Liver (tissue), 9 donors: ENCODE measurements around the gene RING1. TPM values are rescaled to one million over a fixed set of nuclear protein-coding genes. Genes with fewer than 3 reads are reported as not detected.
A peak's percentile ranks its signal among the peaks of the same experiment; 100 is the strongest.

ENCODE experiments used
- DNase-seq: peaks from one replicate; pipeline ENCODE4 v3.0.0-alpha.2; 2017; ENCODE audit warnings: low spot score
- H3K27ac ChIP-seq, 2 donors: one replicate each; pipeline ENCODE4 v1.7.0; 2013; ENCODE audit warnings: inconsistent platforms in 2 of 2, low read length in 2 of 2, control low read depth in 1 of 2, low read depth in 1 of 2, mild to moderate bottlenecking in 1 of 2
- H3K27me3 ChIP-seq, 4 donors: one replicate each; pipeline versions ENCODE4 v1.6.1 to v1.7.0; 2013; ENCODE audit warnings: low read length in 3 of 4, inconsistent platforms in 1 of 4, mild to moderate bottlenecking in 1 of 4, moderate library complexity in 1 of 4; ENCODE audit not compliant: control insufficient read depth in 4 of 4, insufficient read depth in 4 of 4
- H3K36me3 ChIP-seq, 4 donors: one replicate each; pipeline versions ENCODE4 v1.6.1 to v1.7.0; 2013; ENCODE audit warnings: low read length in 3 of 4, mild to moderate bottlenecking in 3 of 4, low read depth in 1 of 4, moderate library complexity in 1 of 4; ENCODE audit not compliant: control insufficient read depth in 4 of 4, insufficient read depth in 3 of 4
- H3K4me1 ChIP-seq, 4 donors: one replicate each; pipeline versions ENCODE4 v1.6.1 to v1.7.0; 2013; ENCODE audit warnings: low read length in 3 of 4, mild to moderate bottlenecking in 3 of 4, moderate library complexity in 1 of 4; ENCODE audit not compliant: control insufficient read depth in 4 of 4, insufficient read depth in 4 of 4
- H3K4me3 ChIP-seq, 3 donors: one replicate each; pipeline versions ENCODE4 v1.6.1 to v1.7.0; 2013; ENCODE audit warnings: low read length in 3 of 3, control low read depth in 1 of 3, low read depth in 1 of 3, mild to moderate bottlenecking in 1 of 3
- H3K9ac ChIP-seq, 2 donors: one replicate each; pipeline ENCODE4 v1.7.0; 2013; ENCODE audit warnings: low read length in 2 of 2, mild to moderate bottlenecking in 2 of 2, moderate library complexity in 2 of 2, control low read depth in 1 of 2, low read depth in 1 of 2
- H3K9me3 ChIP-seq, 4 donors: one replicate each; pipeline versions ENCODE4 v1.6.1 to v1.7.0; 2013; ENCODE audit warnings: low read length in 3 of 4; ENCODE audit not compliant: control insufficient read depth in 4 of 4
- EGR1 ChIP-seq, 2 donors: IDR thresholded peaks; 2 replicates each; pipeline ENCODE4 v1.6.1; 2016 to 2018; ENCODE audit warnings: antibody characterized with exemption in 2 of 2, low read depth in 2 of 2
- FOXA1 ChIP-seq: IDR thresholded peaks from 2 replicates; pipeline ENCODE4 v1.6.1; 2016; ENCODE audit warnings: antibody characterized with exemption
- FOXA2 ChIP-seq: IDR thresholded peaks from 2 replicates; pipeline ENCODE4 v1.6.1; 2016; ENCODE audit warnings: antibody characterized with exemption
- GABPA ChIP-seq, 2 donors: IDR thresholded peaks in 1 of 2; conservative IDR thresholded peaks in 1 of 2; 2 replicates each; pipeline ENCODE4 v1.6.1; 2016; ENCODE audit warnings: antibody characterized with exemption in 2 of 2, mild to moderate bottlenecking in 1 of 2, moderate library complexity in 1 of 2
- HNF4A ChIP-seq, 2 donors: conservative IDR thresholded peaks; 2 replicates each; pipeline ENCODE4 v1.6.1; 2016; ENCODE audit warnings: antibody characterized with exemption in 2 of 2, mild to moderate bottlenecking in 2 of 2
- HNF4G ChIP-seq: IDR thresholded peaks from 2 replicates; pipeline ENCODE4 v1.6.1; 2016; ENCODE audit warnings: antibody characterized with exemption
- JUND ChIP-seq, 2 donors: IDR thresholded peaks; 2 replicates each; pipeline ENCODE4 v1.6.1; 2016; ENCODE audit warnings: antibody characterized with exemption in 2 of 2
- NR2F2 ChIP-seq: IDR thresholded peaks from 2 replicates; pipeline ENCODE4 v1.6.1; 2016; ENCODE audit warnings: antibody characterized with exemption
- RAD21 ChIP-seq, 2 donors: IDR thresholded peaks; 2 replicates each; pipeline ENCODE4 v1.6.1; 2016; ENCODE audit warnings: antibody characterized with exemption in 2 of 2, mild to moderate bottlenecking in 2 of 2
- RXRA ChIP-seq, 2 donors: IDR thresholded peaks; 2 replicates each; pipeline ENCODE4 v1.6.1; 2017 to 2018; ENCODE audit warnings: antibody characterized with exemption in 2 of 2, mild to moderate bottlenecking in 1 of 2
- SP1 ChIP-seq: IDR thresholded peaks from 2 replicates; pipeline ENCODE4 v1.6.1; 2018; ENCODE audit warnings: antibody characterized with exemption, mild to moderate bottlenecking
- TAF1 ChIP-seq: conservative IDR thresholded peaks from 2 replicates; pipeline ENCODE4 v1.6.1; 2016; ENCODE audit warnings: antibody characterized with exemption, mild to moderate bottlenecking
- YY1 ChIP-seq: IDR thresholded peaks from 2 replicates; pipeline ENCODE4 v1.6.1; 2016; ENCODE audit warnings: antibody characterized with exemption, mild to moderate bottlenecking
- WGBS: extraction: QIAGEN DNeasy Blood & Tissue Kit; methylation state at CpG from one replicate; pipeline ENCODE4 v1.1.7; 2013; 5-methylcytosine and 5-hydroxymethylcytosine counted together
- polyA plus RNA-seq, 2 donors: library from polyadenylated mRNA; stranded (reverse) in 1 of 2; unstranded in 1 of 2; fragments of 200-250 nt in 1 of 2; fragments of >200 nt in 1 of 2; fragmentation: Nextera tagmentation in 1 of 2; extraction: Ambion mirVana in 1 of 2; gene quantifications; one replicate each; pipeline versions ENCODE4 v1.2.1 to v1.2.3, GENCODE V29; 2013 to 2015
- total RNA-seq, 2 donors: library from RNA; depleted of rRNA; stranded (reverse); fragments of >200 nt; gene quantifications; one replicate each; pipeline ENCODE4 v1.2.3, GENCODE V29; 2014
- TF ChIP-seq, protein P1 (sequence below): IDR thresholded peaks from 2 replicates; pipeline ENCODE4 v1.6.1; 2016; ENCODE audit warnings: antibody characterized with exemption
- TF ChIP-seq, protein P2 (sequence below): fragments of 150-350 bp; IDR thresholded peaks from 2 replicates; pipeline ENCODE4 v1.5.1; 2017; ENCODE audit warnings: improper control_type of control experiment, low read depth, low read length; ENCODE audit not compliant: missing input control
- TF ChIP-seq, protein P3 (sequence below): IDR thresholded peaks from 2 replicates; pipeline ENCODE4 v1.6.1; 2016; ENCODE audit warnings: antibody characterized with exemption
- TF ChIP-seq, protein P4 (sequence below): IDR thresholded peaks from 2 replicates; pipeline ENCODE4 v1.6.1; 2016; ENCODE audit warnings: antibody characterized with exemption
- TF ChIP-seq, protein P5 (sequence below): IDR thresholded peaks from 2 replicates; pipeline ENCODE4 v1.6.1; 2016; ENCODE audit warnings: antibody characterized with exemption, mild to moderate bottlenecking
- donor health status: healthy.
- donor health status: healthy.
- donor health status: healthy.
- donor health status: healthy.
- donor health status: healthy.

Gene RING1
- total and polyA plus RNA-seq, 4 donors, result 4.4 to 19.7 (median 14.9) TPM

DNA sequence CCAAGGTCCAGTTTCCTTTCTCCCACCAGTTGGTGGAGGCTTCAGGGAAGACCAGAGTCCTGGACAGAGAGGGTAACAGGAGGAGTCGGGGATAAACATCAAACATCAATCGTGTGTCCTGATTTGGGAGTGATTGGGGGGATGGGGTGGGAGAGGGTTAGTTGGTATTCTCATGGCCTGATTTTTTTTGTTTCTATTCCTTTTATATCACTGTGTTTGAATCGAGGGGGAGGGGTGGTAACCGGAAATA lies 4.2 kb upstream of the RING1 start:
- peak overlapping the region in 1 of 3 donors; percentile 68 for H3K4me3 ChIP-seq
- H3K36me3 ChIP-seq, result peaks cover 3 to 19% (median 12%) of the 10 kb centered on the region in 4 donors
- no peaks in the 10 kb centered on the region for H3K9me3 ChIP-seq
- TF ChIP-seq HNF4A (conservative IDR thresholded peaks at IDR 0.05) (no peak), FOXA2 (no peak), FOXA1 (no peak), RAD21 (IDR thresholded peaks at IDR 0.05) (no peak), NR2F2 (no peak)
- TF ChIP-seq, protein P1, sequence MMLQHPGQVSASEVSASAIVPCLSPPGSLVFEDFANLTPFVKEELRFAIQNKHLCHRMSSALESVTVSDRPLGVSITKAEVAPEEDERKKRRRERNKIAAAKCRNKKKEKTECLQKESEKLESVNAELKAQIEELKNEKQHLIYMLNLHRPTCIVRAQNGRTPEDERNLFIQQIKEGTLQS, result no peak
- TF ChIP-seq, protein P2, sequence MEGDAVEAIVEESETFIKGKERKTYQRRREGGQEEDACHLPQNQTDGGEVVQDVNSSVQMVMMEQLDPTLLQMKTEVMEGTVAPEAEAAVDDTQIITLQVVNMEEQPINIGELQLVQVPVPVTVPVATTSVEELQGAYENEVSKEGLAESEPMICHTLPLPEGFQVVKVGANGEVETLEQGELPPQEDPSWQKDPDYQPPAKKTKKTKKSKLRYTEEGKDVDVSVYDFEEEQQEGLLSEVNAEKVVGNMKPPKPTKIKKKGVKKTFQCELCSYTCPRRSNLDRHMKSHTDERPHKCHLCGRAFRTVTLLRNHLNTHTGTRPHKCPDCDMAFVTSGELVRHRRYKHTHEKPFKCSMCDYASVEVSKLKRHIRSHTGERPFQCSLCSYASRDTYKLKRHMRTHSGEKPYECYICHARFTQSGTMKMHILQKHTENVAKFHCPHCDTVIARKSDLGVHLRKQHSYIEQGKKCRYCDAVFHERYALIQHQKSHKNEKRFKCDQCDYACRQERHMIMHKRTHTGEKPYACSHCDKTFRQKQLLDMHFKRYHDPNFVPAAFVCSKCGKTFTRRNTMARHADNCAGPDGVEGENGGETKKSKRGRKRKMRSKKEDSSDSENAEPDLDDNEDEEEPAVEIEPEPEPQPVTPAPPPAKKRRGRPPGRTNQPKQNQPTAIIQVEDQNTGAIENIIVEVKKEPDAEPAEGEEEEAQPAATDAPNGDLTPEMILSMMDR, result no peak
- H3K9ac ChIP-seq, result no peak overlapping the region
- no peak overlapping the region for H3K27ac ChIP-seq
- no peaks in the 10 kb centered on the region for H3K27me3 ChIP-seq
- DNase-seq, result no peak
- WGBS, result 4% methylated on average over 4 of the region's 4 CpGs
- H3K4me1 ChIP-seq, result peaks cover 9 to 56% (median 40%) of the 10 kb centered on the region in 4 donors

DNA sequence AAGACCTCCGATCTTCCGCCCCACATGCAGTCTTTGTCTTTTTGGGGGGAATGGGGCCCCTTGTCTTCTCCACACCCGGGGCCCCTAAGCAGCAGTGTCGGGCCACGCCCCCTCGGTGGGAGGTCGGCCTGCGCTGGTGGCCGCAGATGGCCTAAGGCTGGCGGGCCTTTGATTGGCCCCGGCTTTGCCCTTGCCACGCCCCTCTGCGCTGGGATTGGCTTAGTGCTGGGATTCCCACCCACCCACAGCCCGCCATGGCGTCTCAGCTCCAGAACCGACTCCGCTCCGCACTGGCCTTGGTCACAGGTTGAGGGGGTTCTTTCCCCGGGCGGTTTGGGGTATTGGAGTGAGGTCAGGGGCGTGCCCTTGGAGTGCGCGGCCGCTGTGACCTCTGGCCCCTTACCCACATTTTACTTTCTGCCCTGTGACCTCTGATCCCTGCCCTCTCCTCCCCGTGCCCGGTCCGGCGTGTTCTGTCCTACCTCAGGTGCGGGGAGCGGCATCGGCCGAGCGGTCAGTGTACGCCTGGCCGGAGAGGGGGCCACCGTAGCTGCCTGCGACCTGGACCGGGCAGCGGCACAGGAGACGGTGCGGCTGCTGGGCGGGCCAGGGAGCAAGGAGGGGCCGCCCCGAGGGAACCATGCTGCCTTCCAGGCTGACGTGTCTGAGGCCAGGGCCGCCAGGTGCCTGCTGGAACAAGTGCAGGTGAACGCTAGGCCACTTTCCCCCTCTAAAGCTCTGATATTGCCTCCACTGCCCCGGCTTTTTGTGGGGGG lies 3.7 kb upstream of the RING1 start, which contains the start of gene HSD17B8:
Gene HSD17B8, plus strand, starts transcription at position 241 of the 776 bp plus-strand sequence. Its CDS starts 14 bp downstream, at position 255.
- peaks cover 9 to 53% (median 37%) of the 10 kb centered on the region in 4 donors for H3K4me1 ChIP-seq
- peak within 1 kb of the TSS; percentile 74 to 86 for H3K27ac ChIP-seq
- WGBS, result 1% methylated on average over 48 of the region's 48 CpGs

More for the DNA sequence above, 3.7 kb upstream of the RING1 start, which contains the start of gene HSD17B8:
- H3K36me3 ChIP-seq, result peaks cover 3 to 21% (median 15%) of the 10 kb centered on the region in 4 donors
- no peaks in the 10 kb centered on the region for H3K9me3 ChIP-seq
- DNase-seq, result peak; percentile 95
- TF ChIP-seq HNF4A (conservative IDR thresholded peaks at IDR 0.05) (peak; percentile 77 to 80), RAD21 (IDR thresholded peaks at IDR 0.05) (no peak), NR2F2 (peak; percentile 98), JUND (IDR thresholded peaks at IDR 0.05) (no peak), FOXA2 (no peak), YY1 (peak; percentile 97), FOXA1 (no peak), EGR1 (IDR thresholded peaks at IDR 0.05; ENCODE audit: low read depth in 2 of 2) (no peak), HNF4G (no peak), SP1 (peak; percentile 80), GABPA (IDR thresholded peaks at IDR 0.05 in 1 of 2, conservative IDR thresholded peaks at IDR 0.05 in 1 of 2) (peak in 1 of 2 donors; percentile 12), RXRA (IDR thresholded peaks at IDR 0.05) (peak; percentile 87 to 93), TAF1 (no peak)
- TF ChIP-seq, protein P2, result no peak
- TF ChIP-seq, protein P3, sequence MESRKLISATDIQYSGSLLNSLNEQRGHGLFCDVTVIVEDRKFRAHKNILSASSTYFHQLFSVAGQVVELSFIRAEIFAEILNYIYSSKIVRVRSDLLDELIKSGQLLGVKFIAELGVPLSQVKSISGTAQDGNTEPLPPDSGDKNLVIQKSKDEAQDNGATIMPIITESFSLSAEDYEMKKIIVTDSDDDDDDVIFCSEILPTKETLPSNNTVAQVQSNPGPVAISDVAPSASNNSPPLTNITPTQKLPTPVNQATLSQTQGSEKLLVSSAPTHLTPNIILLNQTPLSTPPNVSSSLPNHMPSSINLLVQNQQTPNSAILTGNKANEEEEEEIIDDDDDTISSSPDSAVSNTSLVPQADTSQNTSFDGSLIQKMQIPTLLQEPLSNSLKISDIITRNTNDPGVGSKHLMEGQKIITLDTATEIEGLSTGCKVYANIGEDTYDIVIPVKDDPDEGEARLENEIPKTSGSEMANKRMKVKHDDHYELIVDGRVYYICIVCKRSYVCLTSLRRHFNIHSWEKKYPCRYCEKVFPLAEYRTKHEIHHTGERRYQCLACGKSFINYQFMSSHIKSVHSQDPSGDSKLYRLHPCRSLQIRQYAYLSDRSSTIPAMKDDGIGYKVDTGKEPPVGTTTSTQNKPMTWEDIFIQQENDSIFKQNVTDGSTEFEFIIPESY, result peak; percentile 47
- TF ChIP-seq, protein P4, sequence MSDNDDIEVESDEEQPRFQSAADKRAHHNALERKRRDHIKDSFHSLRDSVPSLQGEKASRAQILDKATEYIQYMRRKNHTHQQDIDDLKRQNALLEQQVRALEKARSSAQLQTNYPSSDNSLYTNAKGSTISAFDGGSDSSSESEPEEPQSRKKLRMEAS, result no peak
- TF ChIP-seq, protein P5, sequence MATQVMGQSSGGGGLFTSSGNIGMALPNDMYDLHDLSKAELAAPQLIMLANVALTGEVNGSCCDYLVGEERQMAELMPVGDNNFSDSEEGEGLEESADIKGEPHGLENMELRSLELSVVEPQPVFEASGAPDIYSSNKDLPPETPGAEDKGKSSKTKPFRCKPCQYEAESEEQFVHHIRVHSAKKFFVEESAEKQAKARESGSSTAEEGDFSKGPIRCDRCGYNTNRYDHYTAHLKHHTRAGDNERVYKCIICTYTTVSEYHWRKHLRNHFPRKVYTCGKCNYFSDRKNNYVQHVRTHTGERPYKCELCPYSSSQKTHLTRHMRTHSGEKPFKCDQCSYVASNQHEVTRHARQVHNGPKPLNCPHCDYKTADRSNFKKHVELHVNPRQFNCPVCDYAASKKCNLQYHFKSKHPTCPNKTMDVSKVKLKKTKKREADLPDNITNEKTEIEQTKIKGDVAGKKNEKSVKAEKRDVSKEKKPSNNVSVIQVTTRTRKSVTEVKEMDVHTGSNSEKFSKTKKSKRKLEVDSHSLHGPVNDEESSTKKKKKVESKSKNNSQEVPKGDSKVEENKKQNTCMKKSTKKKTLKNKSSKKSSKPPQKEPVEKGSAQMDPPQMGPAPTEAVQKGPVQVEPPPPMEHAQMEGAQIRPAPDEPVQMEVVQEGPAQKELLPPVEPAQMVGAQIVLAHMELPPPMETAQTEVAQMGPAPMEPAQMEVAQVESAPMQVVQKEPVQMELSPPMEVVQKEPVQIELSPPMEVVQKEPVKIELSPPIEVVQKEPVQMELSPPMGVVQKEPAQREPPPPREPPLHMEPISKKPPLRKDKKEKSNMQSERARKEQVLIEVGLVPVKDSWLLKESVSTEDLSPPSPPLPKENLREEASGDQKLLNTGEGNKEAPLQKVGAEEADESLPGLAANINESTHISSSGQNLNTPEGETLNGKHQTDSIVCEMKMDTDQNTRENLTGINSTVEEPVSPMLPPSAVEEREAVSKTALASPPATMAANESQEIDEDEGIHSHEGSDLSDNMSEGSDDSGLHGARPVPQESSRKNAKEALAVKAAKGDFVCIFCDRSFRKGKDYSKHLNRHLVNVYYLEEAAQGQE, result no peak
- TF ChIP-seq, protein P1, result no peak
- peak within 1 kb of the TSS; percentile 25 to 44 for H3K9ac ChIP-seq
- H3K4me3 ChIP-seq, result peak within 1 kb of the TSS; percentile 38 to 68 (median 58)
- no peaks in the 10 kb centered on the region for H3K27me3 ChIP-seq
